GM19468 (cell line): ENCODE measurements around the gene PURB.
"Not testable (repeated sequence)": the region's sequence is repeated elsewhere in the genome, so short reads cannot be mapped to it uniquely, and the experiment has no call there.

Source experiments
- ATAC-seq: cut with Tn5 transposase; IDR thresholded peaks from one replicate; pipeline ENCODE4 v1.9.1; 2021; ENCODE audit warnings: mild to moderate bottlenecking, moderate library complexity, moderate number of reproducible peaks; ENCODE audit not compliant: unreplicated experiment; ENCODE audit errors: extremely low read depth

The PURB gene

GRCh38 chr7:44885394-44886317 is at the start of gene PURB:
TSS of gene PURB (minus strand) at chr7:44885530. CDS start at chr7:44885348, 182 bp downstream.
- peak; percentile 88 for ATAC-seq

GRCh38 chr7:44935016-44935415 is 49.7 kb upstream of the PURB start:
- no peak for ATAC-seq

GRCh38 chr7:44934510-44934909 is 49.2 kb upstream of the PURB start:
- not testable (repeated sequence) for ATAC-seq

- ATAC-seq, result no peak
Observed at GRCh38 chr7:44930921-44931320, 45.6 kb upstream of the PURB start.

- ATAC-seq, result no peak
Observed at GRCh38 chr7:44922351-44922694, 37.0 kb upstream of the PURB start.

- ATAC-seq, result no peak
Observed at GRCh38 chr7:44921607-44922350, 36.4 kb upstream of the PURB start.

GRCh38 chr7:44920119-44920518 is 34.8 kb upstream of the PURB start:
- ATAC-seq, result no peak

GRCh38 chr7:44918029-44918428 is 32.7 kb upstream of the PURB start:
- no peak for ATAC-seq

- ATAC-seq, result no peak
Observed at GRCh38 chr7:44917465-44917864, 32.1 kb upstream of the PURB start.

- no peak for ATAC-seq
Observed at GRCh38 chr7:44914992-44915607, 29.8 kb upstream of the PURB start.

GRCh38 chr7:44912775-44913347 is 27.5 kb upstream of the PURB start:
- no peak for ATAC-seq

GRCh38 chr7:44911911-44912310 is 26.6 kb upstream of the PURB start:
- no peak for ATAC-seq

GRCh38 chr7:44909596-44910389 is 24.5 kb upstream of the PURB start:
- no peak for ATAC-seq

GRCh38 chr7:44906965-44907364 is 21.6 kb upstream of the PURB start:
- no peak for ATAC-seq

GRCh38 chr7:44905002-44905635 is 19.8 kb upstream of the PURB start:
- ATAC-seq, result no peak

- no peak for ATAC-seq
Observed at GRCh38 chr7:44899443-44899842, 14.1 kb upstream of the PURB start.

GRCh38 chr7:44898039-44898438 is 12.7 kb upstream of the PURB start:
- no peak for ATAC-seq

GRCh38 chr7:44897309-44897708 is 12.0 kb upstream of the PURB start:
- no peak for ATAC-seq

GRCh38 chr7:44894888-44895580 is 9.7 kb upstream of the PURB start:
- ATAC-seq, result no peak
